RWPE1 (cell line): ENCODE results near the gene GNA15.
A peak's percentile ranks its signal among the peaks of the same experiment; 100 is the strongest.
"Not testable (repeated sequence)": the region's sequence is repeated elsewhere in the genome, so short reads cannot be mapped to it uniquely, and the experiment has no call there.

Experiments
- CTCF ChIA-PET: fragments of 350-600 bp; sonication (Branson Sonifier 250); formaldehyde crosslinking; extraction: SDS; loops from one replicate; lab custom pipeline; 2021; lab: Yijun Ruan, JAX
- POLR2A ChIA-PET: fragments of 400-600 bp; formaldehyde crosslinking; extraction: SDS; loops from one replicate; lab custom pipeline; 2020; ENCODE audit warnings: antibody characterized with exemption; ENCODE audit not compliant: low non-redundant PET; lab: Yijun Ruan, JAX
- DNase-seq: peaks from one replicate; pipeline ENCODE4 v3.0.0; 2012; ENCODE audit warnings: low spot score
- H3K27ac ChIP-seq: fragments of 450-650 bp; 2 replicates; pipeline ENCODE4 v1.5.1; 2017
- CTCF ChIP-seq: fragments of 450-650 bp; conservative IDR thresholded peaks from 2 replicates; pipeline ENCODE4 v1.5.1; 2017; ENCODE audit warnings: low read depth, mild to moderate bottlenecking

GNA15 gene, protein sequence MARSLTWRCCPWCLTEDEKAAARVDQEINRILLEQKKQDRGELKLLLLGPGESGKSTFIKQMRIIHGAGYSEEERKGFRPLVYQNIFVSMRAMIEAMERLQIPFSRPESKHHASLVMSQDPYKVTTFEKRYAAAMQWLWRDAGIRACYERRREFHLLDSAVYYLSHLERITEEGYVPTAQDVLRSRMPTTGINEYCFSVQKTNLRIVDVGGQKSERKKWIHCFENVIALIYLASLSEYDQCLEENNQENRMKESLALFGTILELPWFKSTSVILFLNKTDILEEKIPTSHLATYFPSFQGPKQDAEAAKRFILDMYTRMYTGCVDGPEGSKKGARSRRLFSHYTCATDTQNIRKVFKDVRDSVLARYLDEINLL

GRCh38 chr19:3135961-3136683 lies at the start of gene GNA15:
Gene GNA15, plus strand, starts transcription at chr19:3136033. Its CDS starts 418 bp downstream, at chr19:3136451.
- ChIA-PET CTCF (interaction anchor here (0.7 to 0.9 kb wide), 3 partner anchors 10 to 61 kb away, joined by 3 to 5 read pairs (median 3); no protein-coding TSS in a partner anchor), POLR2A (no interaction called here)
- no peak for TF ChIP-seq CTCF
- H3K27ac ChIP-seq, result peak within 1 kb of the TSS; percentile 92
- peak; percentile 75 for DNase-seq

GRCh38 chr19:3087769-3088168 lies 48.1 kb upstream of the GNA15 start:
- TF ChIP-seq CTCF, result no peak
- POLR2A ChIA-PET, result no interaction called here
- CTCF ChIA-PET, result no interaction called here

GRCh38 chr19:3089299-3089855 lies 46.5 kb upstream of the GNA15 start:
- POLR2A ChIA-PET, DNase-seq, H3K27ac ChIP-seq: not testable (repeated sequence)
- CTCF ChIA-PET, result interaction anchor here (0.6 kb wide), 1 partner anchor 67 kb away, joined by 3 read pairs; no protein-coding TSS in a partner anchor

More at GRCh38 chr19:3087769-3088168, 48.1 kb upstream of the GNA15 start:
- DNase-seq, result no peak
- H3K27ac ChIP-seq, result no peak overlapping the region

GRCh38 chr19:3094601-3095440 lies 41.0 kb upstream of the GNA15 start:
- DNase-seq, result no peak
- TF ChIP-seq CTCF, result no peak
- ChIA-PET CTCF (interaction anchor here (0.6 to 1.4 kb wide), 4 partner anchors 9 to 259 kb away, joined by 3 read pairs; no protein-coding TSS in a partner anchor), POLR2A (no interaction called here)
- H3K27ac ChIP-seq, result peak overlapping the region; percentile 82

DNA sequence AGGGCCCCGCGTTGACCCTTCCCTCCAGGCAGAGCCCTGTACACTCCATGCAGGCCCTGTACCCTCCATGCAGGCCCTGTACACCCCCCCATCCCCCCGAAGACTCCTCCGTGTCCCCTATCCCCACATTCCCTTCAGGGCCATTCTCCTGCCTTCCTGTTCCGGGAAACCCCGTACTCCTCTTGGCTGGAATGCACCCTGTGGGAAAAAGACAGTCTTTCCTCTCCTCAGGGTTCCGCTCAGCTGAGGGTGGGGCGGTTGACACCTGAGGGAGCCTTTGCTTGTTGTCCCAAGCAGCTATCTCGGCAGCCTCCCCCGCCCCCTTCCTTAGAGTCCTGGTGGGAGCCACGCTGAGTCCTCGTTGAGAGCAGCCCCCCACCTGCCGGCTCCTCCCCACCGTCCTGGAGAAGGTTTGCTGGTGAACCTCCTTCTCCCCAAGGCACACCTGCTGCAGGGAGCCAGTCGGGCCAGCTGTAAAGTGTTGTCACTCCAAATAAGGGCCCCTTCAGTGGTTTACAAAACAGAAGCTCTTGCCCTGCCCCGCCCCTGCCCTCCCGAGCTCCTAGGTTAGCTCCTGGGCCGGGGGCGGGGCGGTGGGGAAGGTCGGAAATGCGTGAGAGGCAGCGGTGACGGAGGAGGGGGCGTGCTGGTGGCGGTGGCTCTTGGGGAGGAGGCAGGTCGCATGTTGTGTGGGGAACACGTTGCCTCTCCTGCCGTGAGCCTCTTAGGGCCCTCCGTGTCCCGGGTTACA lies 40.2 kb upstream of the GNA15 start:
- TF ChIP-seq CTCF, result no peak
- POLR2A ChIA-PET, result no interaction called here
- CTCF ChIA-PET, result interaction anchor here (0.6 to 1.4 kb wide), 5 partner anchors 8 to 258 kb away, joined by 3 to 4 read pairs (median 3); no protein-coding TSS in a partner anchor
- peak overlapping the region; percentile 82 for H3K27ac ChIP-seq
- DNase-seq, result peak; percentile 48
